B cell (primary cell): ENCODE results near the gene GALNT6. TPM values are rescaled to one million over a fixed set of nuclear protein-coding genes. Genes with fewer than 3 reads are reported as not detected.

Experiments used
- ATAC-seq: fragments of 200-7000 bp; cut with Tn5 transposase; one replicate; pipeline ENCODE4 v1.10.0; 2021; ENCODE audit warnings: low read depth, mild to moderate bottlenecking, moderate number of reproducible peaks, moderate library complexity
- CTCF ChIA-PET: fragments of 350-600 bp; sonication (Branson Sonifier 250); formaldehyde crosslinking; loops from one replicate; lab custom pipeline; 2021; ENCODE audit warnings: antibody characterized with exemption, inconsistent platforms; lab: Charles Lee
- POLR2A ChIA-PET: fragments of 350-600 bp; sonication (Branson Sonifier 250); formaldehyde crosslinking; loops from one replicate; lab custom pipeline; 2021; ENCODE audit warnings: antibody characterized with exemption; lab: Charles Lee
- DNase-seq: peaks from one replicate; pipeline ENCODE4 v3.0.0; 2013
- H2AFZ ChIP-seq: 2 replicates; pipeline ENCODE4 v1.6.1; 2012; ENCODE audit warnings: mild to moderate bottlenecking, low read depth, low read length; ENCODE audit not compliant: insufficient read depth, poor library complexity, severe bottlenecking
- H3K27ac ChIP-seq, 2 donors: 1 replicate in 1 of 2; 2 replicates in 1 of 2; pipeline ENCODE4 v1.5.1; 2012 to 2013; ENCODE audit warnings: low read length in 2 of 2, mild to moderate bottlenecking in 2 of 2, moderate library complexity in 1 of 2
- H3K27me3 ChIP-seq, 4 experiments: fragments of 200-600 bp in 1 of 4; sonication (generic) in 1 of 4; replicated peaks in 1 of 4; 1 replicate in 2 of 4; 2 replicates in 2 of 4; pipeline versions ENCODE4 v1.6.1 to v1.7.0; 2013 to 2016; ENCODE audit warnings: low read length in 3 of 4, mild to moderate bottlenecking in 2 of 4, mixed read lengths in 1 of 4, moderate library complexity in 1 of 4; ENCODE audit not compliant: insufficient read depth in 4 of 4, control insufficient read depth in 3 of 4; ENCODE audit errors: control extremely low read depth in 1 of 4
- H3K36me3 ChIP-seq, 2 experiments: replicated peaks in 1 of 2; 1 replicate in 1 of 2; 2 replicates in 1 of 2; pipeline versions ENCODE4 v1.6.1 to v1.7.1; 2013; ENCODE audit warnings: low read length in 1 of 2; ENCODE audit not compliant: insufficient read depth in 2 of 2, control insufficient read depth in 1 of 2; ENCODE audit errors: control extremely low read depth in 1 of 2, extremely low read depth in 1 of 2
- H3K4me1 ChIP-seq, 2 donors: fragments of 200-600 bp in 1 of 2; sonication (generic) in 1 of 2; 1 replicate in 1 of 2; 2 replicates in 1 of 2; pipeline versions ENCODE4 v1.5.1 to v1.6.1; 2013 to 2017; ENCODE audit warnings: low read length in 2 of 2; ENCODE audit not compliant: control insufficient read depth in 2 of 2, insufficient read depth in 2 of 2
- H3K4me2 ChIP-seq: replicated peaks from 2 replicates; pipeline ENCODE3; 2012; ENCODE audit warnings: mild to moderate bottlenecking, low read depth, low read length; ENCODE audit not compliant: poor library complexity, severe bottlenecking
- H3K4me3 ChIP-seq, 5 experiments: fragments of 200-600 bp in 1 of 5; sonication (generic) in 1 of 5; 1 replicate in 3 of 5; 2 replicates in 2 of 5; pipeline versions ENCODE4 v1.5.1 to v1.7.0; 2011 to 2016; ENCODE audit warnings: low read length in 4 of 5, mild to moderate bottlenecking in 4 of 5, low read depth in 2 of 5, control low read depth in 1 of 5, moderate library complexity in 1 of 5; ENCODE audit not compliant: insufficient read depth in 1 of 5; ENCODE audit errors: control extremely low read depth in 1 of 5, extremely low read depth in 1 of 5
- H3K79me2 ChIP-seq: fragments of 200-600 bp; sonication (generic); one replicate; pipeline ENCODE4 v1.6.0; 2016; ENCODE audit warnings: low read length; ENCODE audit not compliant: control insufficient read depth, insufficient read depth
- H3K9ac ChIP-seq: fragments of 200-600 bp; sonication (generic); 2 replicates; pipeline ENCODE4 v1.6.1; 2017; ENCODE audit warnings: mild to moderate bottlenecking, low read length, moderate library complexity
- H3K9me3 ChIP-seq, 3 donors: one replicate each; pipeline versions ENCODE4 v1.6.1 to v1.7.1; 2013; ENCODE audit warnings: low read length in 2 of 3; ENCODE audit not compliant: control insufficient read depth in 2 of 3, insufficient read depth in 1 of 3; ENCODE audit errors: control extremely low read depth in 1 of 3
- H4K20me1 ChIP-seq: 2 replicates; pipeline ENCODE4 v1.6.0; 2012; ENCODE audit warnings: mild to moderate bottlenecking, low read length; ENCODE audit not compliant: insufficient read depth, control insufficient read depth, poor library complexity, severe bottlenecking
- H3K27ac Mint-ChIP-seq: one replicate; pipeline ENCODE4 v1.8.0; 2021; ENCODE audit warnings: mixed read lengths
- H3K27me3 Mint-ChIP-seq: one replicate; pipeline ENCODE4 v1.8.0; 2021; ENCODE audit warnings: mixed read lengths
- H3K4me1 Mint-ChIP-seq: one replicate; pipeline ENCODE4 v1.8.0; 2021; ENCODE audit warnings: mixed read lengths
- H3K4me3 Mint-ChIP-seq: one replicate; pipeline ENCODE4 v1.8.0; 2021; ENCODE audit warnings: mixed read lengths
- H3K9me3 Mint-ChIP-seq: one replicate; pipeline ENCODE4 v1.8.0; 2022; ENCODE audit warnings: mixed read lengths; ENCODE audit not compliant: insufficient read depth
- EZH2 ChIP-seq: IDR thresholded peaks from 2 replicates; pipeline ENCODE4 v1.6.1; 2012; ENCODE audit warnings: borderline replicate concordance, low read depth, mild to moderate bottlenecking, moderate library complexity, low read length; ENCODE audit not compliant: insufficient read depth, poor library complexity, severe bottlenecking
- WGBS: methylation state at CpG from one replicate; pipeline ENCODE4 v1.1.5; 2013; ENCODE audit warnings: missing lambda C conversion rate; ENCODE audit not compliant: insufficient coverage; 5-methylcytosine and 5-hydroxymethylcytosine counted together
- intact Hi-C: fragments of 100-400 bp; cut with micrococcal nuclease; formaldehyde crosslinking; loops from one replicate; pipeline ENCODE4 v1.10.0; 2022
- polyA plus RNA-seq: library from polyadenylated mRNA; depleted of rRNA; stranded (reverse); fragments of >200 nt; gene quantifications from 2 replicates; pipeline ENCODE4 v1.2.3, GENCODE V29; 2012
- total RNA-seq, 2 donors: library from RNA; stranded (reverse); fragments of 120-200 nt in 1 of 2; gene quantifications; 1 replicate in 1 of 2; 2 replicates in 1 of 2; pipeline versions ENCODE4 v1.2.3 to v1.2.4, GENCODE V29; 2013 to 2022
- TF ChIP-seq, protein P1 (sequence below): fragments of 200-600 bp; IDR thresholded peaks from one replicate; pipeline ENCODE4 v1.8.0; 2022; ENCODE audit warnings: antibody characterized with exemption, mild to moderate bottlenecking

GALNT6 gene
- total and polyA plus RNA-seq, 2 donors (not counting 1 experiment from before 2014, with no cell fraction given) = 9.0 to 10.3 TPM

- POLR2A ChIA-PET = no interaction called here
- WGBS = no CpG with 5 or more reads among the region's 1 CpG
- no peaks in the 10 kb centered on the region for H4K20me1 ChIP-seq
- no peak overlapping the region for H3K27ac ChIP-seq
- no peaks in the 10 kb centered on the region for H3K9me3 ChIP-seq
- H3K27ac Mint-ChIP-seq = no peak overlapping the region
- H3K4me3 ChIP-seq = no peak overlapping the region
- H3K27me3 ChIP-seq = no peaks in the 10 kb centered on the region
- H3K4me2 ChIP-seq = no peak overlapping the region
- TF ChIP-seq, protein P1, sequence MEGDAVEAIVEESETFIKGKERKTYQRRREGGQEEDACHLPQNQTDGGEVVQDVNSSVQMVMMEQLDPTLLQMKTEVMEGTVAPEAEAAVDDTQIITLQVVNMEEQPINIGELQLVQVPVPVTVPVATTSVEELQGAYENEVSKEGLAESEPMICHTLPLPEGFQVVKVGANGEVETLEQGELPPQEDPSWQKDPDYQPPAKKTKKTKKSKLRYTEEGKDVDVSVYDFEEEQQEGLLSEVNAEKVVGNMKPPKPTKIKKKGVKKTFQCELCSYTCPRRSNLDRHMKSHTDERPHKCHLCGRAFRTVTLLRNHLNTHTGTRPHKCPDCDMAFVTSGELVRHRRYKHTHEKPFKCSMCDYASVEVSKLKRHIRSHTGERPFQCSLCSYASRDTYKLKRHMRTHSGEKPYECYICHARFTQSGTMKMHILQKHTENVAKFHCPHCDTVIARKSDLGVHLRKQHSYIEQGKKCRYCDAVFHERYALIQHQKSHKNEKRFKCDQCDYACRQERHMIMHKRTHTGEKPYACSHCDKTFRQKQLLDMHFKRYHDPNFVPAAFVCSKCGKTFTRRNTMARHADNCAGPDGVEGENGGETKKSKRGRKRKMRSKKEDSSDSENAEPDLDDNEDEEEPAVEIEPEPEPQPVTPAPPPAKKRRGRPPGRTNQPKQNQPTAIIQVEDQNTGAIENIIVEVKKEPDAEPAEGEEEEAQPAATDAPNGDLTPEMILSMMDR = no peak
- no peak for TF ChIP-seq EZH2
- CTCF ChIA-PET = interaction anchor here (0.6 to 1.4 kb wide), 3 partner anchors 23 to 321 kb away, joined by 3 to 4 read pairs (median 4); no protein-coding TSS in a partner anchor
- H3K9me3 Mint-ChIP-seq = no peaks in the 10 kb centered on the region
- H2AFZ ChIP-seq = no peak overlapping the region
- no peak overlapping the region for H3K4me3 Mint-ChIP-seq
- intact Hi-C loops = no loop called here
- peaks cover 0 to 3% of the 10 kb centered on the region in 2 donors for H3K4me1 ChIP-seq
- H3K36me3 ChIP-seq = peaks cover 0 to 2% of the 10 kb centered on the region in 2 experiments
- peaks cover 26% of the 10 kb centered on the region for H3K79me2 ChIP-seq
- ATAC-seq (no peak), DNase-seq (no peak)
- no peaks in the 10 kb centered on the region for H3K27me3 Mint-ChIP-seq
- peaks cover 11% of the 10 kb centered on the region for H3K4me1 Mint-ChIP-seq
- no peak overlapping the region for H3K9ac ChIP-seq
Measured at GRCh38 chr12:51415931-51416330, 24.7 kb upstream of the GALNT6 start.

DNA sequence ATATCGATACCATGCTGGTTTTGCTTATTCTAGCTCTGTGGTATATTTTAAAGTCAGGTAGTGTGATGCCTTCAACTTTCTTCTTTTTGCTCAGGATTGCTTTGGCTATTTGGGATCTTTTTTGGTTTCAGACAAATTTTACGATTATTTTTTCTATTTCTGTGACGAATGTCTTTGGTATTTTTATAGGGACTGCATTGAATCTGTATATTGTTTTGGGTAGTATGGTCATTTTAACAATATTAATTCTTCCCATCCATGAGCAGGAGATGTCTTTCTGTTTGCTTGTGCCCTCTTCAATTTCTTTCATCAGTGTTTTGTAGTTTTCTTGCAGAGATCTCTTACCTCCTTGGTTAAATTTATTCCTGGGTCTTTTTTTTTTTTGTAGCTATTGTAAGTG, 22.6 kb upstream of the GALNT6 start:
- ChIA-PET POLR2A (no interaction called here), CTCF (no interaction called here)
- Histone ChIP-seq H3K9ac (no peak overlapping the region), H3K27ac (no peak overlapping the region), H3K9me3 (no peaks in the 10 kb centered on the region), H4K20me1 (no peaks in the 10 kb centered on the region), H3K79me2 (peaks cover 26% of the 10 kb centered on the region), H2AFZ (no peak overlapping the region), H3K27me3 (no peaks in the 10 kb centered on the region), H3K4me2 (no peak overlapping the region), H3K4me1 (peaks cover 0 to 3% of the 10 kb centered on the region in 2 donors), H3K4me3 (no peak overlapping the region), H3K36me3 (peaks cover 0 to 2% of the 10 kb centered on the region in 2 experiments)
- H3K4me3 Mint-ChIP-seq = no peak overlapping the region
- no peaks in the 10 kb centered on the region for H3K9me3 Mint-ChIP-seq
- intact Hi-C loops = no loop called here
- DNase-seq (no peak), ATAC-seq (no peak)
- H3K27me3 Mint-ChIP-seq = no peaks in the 10 kb centered on the region
- 100% methylated on average over 1 of the region's 3 CpGs for WGBS
- H3K27ac Mint-ChIP-seq = no peak overlapping the region
- peaks cover 8% of the 10 kb centered on the region for H3K4me1 Mint-ChIP-seq
- TF ChIP-seq, protein P1 = no peak
- no peak for TF ChIP-seq EZH2
